Suprapubic skin (tissue), 4 donors: ENCODE data around the gene NOD1.

Experiments used
- CTCF ChIP-seq, 2 donors: fragments of 200-600 bp in 1 of 2; fragments of 450-650 bp in 1 of 2; sonication (generic) in 1 of 2; IDR thresholded peaks; one replicate each; pipeline ENCODE4 v1.5.1; 2016 to 2019; ENCODE audit warnings: antibody characterized with exemption in 2 of 2, mild to moderate bottlenecking in 1 of 2, moderate library complexity in 1 of 2
- POLR2A ChIP-seq, 2 donors: fragments of 450-650 bp; IDR thresholded peaks; one replicate each; pipeline ENCODE4 v1.6.1; 2017; ENCODE audit warnings: antibody characterized with exemption in 2 of 2, mild to moderate bottlenecking in 2 of 2, moderate library complexity in 2 of 2
- POLR2AphosphoS5 ChIP-seq, 3 donors: sonication (generic); formaldehyde crosslinking; IDR thresholded peaks; one replicate each; pipeline ENCODE4 v1.6.1; 2017; ENCODE audit warnings: antibody characterized with exemption in 3 of 3

GRCh38 chr7:30514776-30515175 lies 36.2 kb upstream of the NOD1 start:
- TF ChIP-seq POLR2AphosphoS5 (IDR thresholded peaks at IDR 0.05) (no peak), POLR2A (IDR thresholded peaks at IDR 0.05) (no peak), CTCF (IDR thresholded peaks at IDR 0.05) (no peak)
